BJ (cell line): ENCODE measurements around the gene INAVA. TPM values are rescaled to one million over a fixed set of nuclear protein-coding genes. Genes with fewer than 3 reads are reported as not detected.

Experiments
- CTCF ChIA-PET: fragments of 350-600 bp; formaldehyde crosslinking; extraction: SDS; loops from one replicate; lab custom pipeline; 2021; ENCODE audit warnings: antibody characterized with exemption, inconsistent platforms; lab: Yijun Ruan, JAX
- POLR2A ChIA-PET: fragments of 300-600 bp; sonication (Branson Sonifier 250); formaldehyde crosslinking; extraction: SDS; loops from one replicate; lab custom pipeline; 2021; ENCODE audit warnings: antibody characterized with exemption; lab: Charles Lee
- DNase-seq: peaks from one replicate; pipeline ENCODE4 v3.0.0-alpha.2; 2011; ENCODE audit warnings: low read depth
- H3K27me3 ChIP-seq: 2 replicates; pipeline ENCODE4 v1.6.0; 2011; ENCODE audit warnings: low read length; ENCODE audit not compliant: control insufficient read depth, insufficient read depth
- H3K36me3 ChIP-seq: 2 replicates; pipeline ENCODE4 v1.5.1; 2011; ENCODE audit warnings: low read length; ENCODE audit not compliant: control insufficient read depth, insufficient read depth
- H3K4me3 ChIP-seq: 2 replicates; pipeline ENCODE4 v1.5.1; 2011; ENCODE audit warnings: low read depth, mild to moderate bottlenecking, control low read depth, low read length
- polyA plus RNA-seq: library from polyadenylated mRNA; depleted of rRNA; stranded (reverse); fragments of >200 nt; gene quantifications from 2 replicates; pipeline ENCODE4 v1.2.3, GENCODE V29; 2011
- TF ChIP-seq, protein P1 (sequence below): IDR thresholded peaks from 2 replicates; pipeline ENCODE4 v1.5.1; 2011; ENCODE audit warnings: low read depth, mild to moderate bottlenecking, control low read depth, inconsistent platforms, low read length, moderate library complexity; ENCODE audit not compliant: insufficient read depth

The INAVA gene
- polyA plus RNA-seq, 1 experiment, result 0.01 TPM

- TF ChIP-seq, protein P1, sequence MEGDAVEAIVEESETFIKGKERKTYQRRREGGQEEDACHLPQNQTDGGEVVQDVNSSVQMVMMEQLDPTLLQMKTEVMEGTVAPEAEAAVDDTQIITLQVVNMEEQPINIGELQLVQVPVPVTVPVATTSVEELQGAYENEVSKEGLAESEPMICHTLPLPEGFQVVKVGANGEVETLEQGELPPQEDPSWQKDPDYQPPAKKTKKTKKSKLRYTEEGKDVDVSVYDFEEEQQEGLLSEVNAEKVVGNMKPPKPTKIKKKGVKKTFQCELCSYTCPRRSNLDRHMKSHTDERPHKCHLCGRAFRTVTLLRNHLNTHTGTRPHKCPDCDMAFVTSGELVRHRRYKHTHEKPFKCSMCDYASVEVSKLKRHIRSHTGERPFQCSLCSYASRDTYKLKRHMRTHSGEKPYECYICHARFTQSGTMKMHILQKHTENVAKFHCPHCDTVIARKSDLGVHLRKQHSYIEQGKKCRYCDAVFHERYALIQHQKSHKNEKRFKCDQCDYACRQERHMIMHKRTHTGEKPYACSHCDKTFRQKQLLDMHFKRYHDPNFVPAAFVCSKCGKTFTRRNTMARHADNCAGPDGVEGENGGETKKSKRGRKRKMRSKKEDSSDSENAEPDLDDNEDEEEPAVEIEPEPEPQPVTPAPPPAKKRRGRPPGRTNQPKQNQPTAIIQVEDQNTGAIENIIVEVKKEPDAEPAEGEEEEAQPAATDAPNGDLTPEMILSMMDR, result no peak
- CTCF ChIA-PET, result no interaction called here
- H3K27me3 ChIP-seq, result peaks cover 21% of the 10 kb centered on the region
- POLR2A ChIA-PET, result no interaction called here
- no peak for DNase-seq
- H3K4me3 ChIP-seq, result peak overlapping the region; percentile 14; the same call in 1 of the 2 replicates
- no peaks in the 10 kb centered on the region for H3K36me3 ChIP-seq
These were observed 21.5 kb upstream of the INAVA start for GRCh38 chr1:200873116-200873670.

GRCh38 chr1:200873671-200874397, 20.9 kb upstream of the INAVA start:
- peaks cover 24% of the 10 kb centered on the region for H3K27me3 ChIP-seq
- DNase-seq, result no peak
- H3K4me3 ChIP-seq, result peak overlapping the region; percentile 14; the same call in 1 of the 2 replicates
- no peaks in the 10 kb centered on the region for H3K36me3 ChIP-seq
- CTCF ChIA-PET, result no interaction called here
- TF ChIP-seq, protein P1, result no peak
- POLR2A ChIA-PET, result interaction anchor here (0.6 kb wide), 1 partner anchor 30 kb away, joined by 13 read pairs; no protein-coding TSS in a partner anchor

GRCh38 chr1:200874694-200875093, 20.0 kb upstream of the INAVA start:
- H3K36me3 ChIP-seq, result no peaks in the 10 kb centered on the region
- POLR2A ChIA-PET, result no interaction called here
- CTCF ChIA-PET, result no interaction called here
- peaks cover 24% of the 10 kb centered on the region for H3K27me3 ChIP-seq
- no peak overlapping the region for H3K4me3 ChIP-seq
- TF ChIP-seq, protein P1, result no peak
- no peak for DNase-seq

DNA sequence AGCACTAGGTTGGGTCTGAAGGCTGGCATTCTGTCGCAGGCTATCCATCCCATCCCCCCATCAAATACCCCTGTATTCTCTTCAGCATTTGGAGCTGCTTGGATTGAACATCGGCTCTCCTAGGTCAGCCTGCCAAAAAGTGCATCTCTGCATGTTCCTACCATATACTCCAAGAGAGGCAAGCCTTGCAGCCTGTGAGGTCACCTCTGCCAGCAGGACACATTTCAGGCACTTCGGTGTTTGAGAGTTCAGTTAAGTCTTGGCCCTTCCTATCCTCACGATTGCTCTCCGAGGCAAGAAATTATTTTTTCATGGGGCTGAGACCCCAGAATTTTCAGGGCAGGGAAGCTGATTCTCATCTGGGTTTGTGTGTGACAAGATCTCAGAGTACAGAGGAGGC, 19.3 kb upstream of the INAVA start:
- CTCF ChIA-PET, result interaction anchor here (0.8 kb wide), 2 partner anchors 9 to 1244 kb away, joined by 3 to 5 read pairs; no protein-coding TSS in a partner anchor
- no peak for DNase-seq
- Histone ChIP-seq H3K27me3 (peaks cover 27% of the 10 kb centered on the region), H3K36me3 (no peaks in the 10 kb centered on the region), H3K4me3 (no peak overlapping the region)
- TF ChIP-seq, protein P1, result no peak
- POLR2A ChIA-PET, result no interaction called here

- TF ChIP-seq, protein P1, result no peak
- CTCF ChIA-PET, result no interaction called here
- POLR2A ChIA-PET, result interaction anchor here (0.6 kb wide), 1 partner anchor 188 kb away, joined by 12 read pairs; no protein-coding TSS in a partner anchor
- Histone ChIP-seq H3K27me3 (peaks cover 27% of the 10 kb centered on the region), H3K36me3 (no peaks in the 10 kb centered on the region), H3K4me3 (no peak overlapping the region)
- no peak for DNase-seq
These were observed 17.7 kb upstream of the INAVA start for GRCh38 chr1:200877010-200877409.
